SIG-M5 treated with dmso at 0.1 percent for 504 hours (cell line): ENCODE measurements around the gene HSF5.

ENCODE experiments used
- DNase-seq: peaks from one replicate; lab custom pipeline; 2025; ENCODE audit not compliant: unreplicated experiment; lab: John Stamatoyannopoulos, UW

Gene HSF5

DNA sequence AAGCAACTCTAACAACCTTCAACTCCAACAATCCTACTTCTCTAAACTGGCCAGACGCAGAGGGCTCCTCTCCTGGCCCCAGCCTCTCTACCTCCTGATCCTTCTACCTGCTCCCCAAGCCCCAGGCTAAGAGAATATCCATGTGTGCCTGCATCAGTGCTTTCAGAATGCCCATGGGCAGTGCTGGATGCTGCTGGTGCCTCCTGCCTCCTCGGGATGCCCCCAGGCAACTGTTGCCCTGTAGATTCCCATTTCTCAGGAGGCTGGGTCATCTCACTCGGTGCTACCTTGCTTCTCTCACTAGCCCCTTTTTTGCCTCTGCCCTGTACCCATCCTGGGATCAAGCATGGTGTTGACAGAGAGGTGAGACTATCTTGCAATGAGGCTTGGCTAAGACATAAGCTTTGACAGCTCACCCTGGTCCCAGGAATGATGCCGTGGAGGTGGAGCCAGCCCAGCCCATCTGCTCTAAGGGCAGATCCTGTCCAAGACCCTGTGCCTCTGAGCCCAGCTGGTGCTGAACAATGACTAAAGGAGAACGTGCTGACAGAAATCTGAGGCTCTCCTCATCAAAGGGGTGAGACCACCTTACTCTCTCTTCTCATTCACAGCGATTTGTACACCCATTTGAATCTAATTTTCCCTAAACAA is 116.8 kb downstream of the HSF5 start:
- no peak for DNase-seq

DNA sequence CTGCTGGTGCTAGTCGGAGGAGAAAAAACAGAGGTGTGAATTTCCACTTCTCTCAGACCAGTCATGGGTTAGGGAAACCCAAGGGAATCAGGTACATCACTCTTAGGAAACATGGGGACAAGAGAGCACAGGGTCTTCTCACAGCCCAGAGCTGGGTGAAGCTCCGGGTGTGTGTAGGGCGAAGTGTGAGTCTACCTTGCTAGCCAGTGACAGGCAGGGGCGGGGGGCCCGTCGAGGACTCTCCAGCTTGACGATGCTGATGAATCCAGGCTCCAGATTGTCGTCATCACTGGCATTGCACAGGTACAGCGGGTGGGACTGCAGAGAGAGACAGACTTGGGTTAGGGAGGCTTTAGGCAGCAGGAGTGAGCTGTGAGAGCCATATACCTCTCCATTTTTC is 117.5 kb downstream of the HSF5 start:
- DNase-seq, result no peak

GRCh38 chr17:58370309-58370708 is 117.9 kb downstream of the HSF5 start:
- no peak for DNase-seq
